ENCODE data around the gene FIGNL2. TPM values are rescaled to one million over a fixed set of nuclear protein-coding genes. Genes with fewer than 3 reads are reported as not detected.
"Not testable (repeated sequence)": the region's sequence is repeated elsewhere in the genome, so short reads cannot be mapped to it uniquely, and the experiment has no call there.

FIGNL2 gene
- total RNA-seq, 1 donor from 2014 or later, result 9.3 TPM

DNA sequence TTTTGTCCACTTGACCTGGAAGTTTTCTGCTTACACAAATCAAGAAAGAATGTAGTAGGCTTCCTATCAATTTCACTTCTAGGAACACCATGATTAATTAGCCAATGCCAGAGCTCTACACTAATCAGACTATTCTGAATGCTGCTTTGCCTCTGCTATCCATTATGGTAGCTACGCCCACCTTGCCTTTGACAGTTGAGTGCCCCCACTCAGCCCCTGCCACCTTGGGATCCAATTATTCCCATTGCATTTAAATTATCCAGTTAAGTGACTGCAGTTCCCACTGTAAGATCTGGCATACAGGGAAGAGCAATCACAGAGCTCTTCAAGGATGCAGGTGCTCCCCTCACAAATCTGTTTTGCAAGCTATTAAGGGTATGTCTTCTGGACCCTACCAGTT lies 47.5 kb downstream of the FIGNL2 start:
- Mint-ChIP-seq H3K9me3 (no peaks in the 10 kb centered on the region), H3K4me3 (no peak overlapping the region), H3K27ac (no peak overlapping the region), H3K36me3 (peaks cover 36% of the 10 kb centered on the region), H3K27me3 (ENCODE audit: insufficient read depth, low read depth) (peaks cover 5% of the 10 kb centered on the region), H3K4me1 (no peaks in the 10 kb centered on the region)
- Histone ChIP-seq H3K36me3 (no peaks in the 10 kb centered on the region), H3K27me3 (no peaks in the 10 kb centered on the region), H3K4me2 (no peak overlapping the region), H3K27ac (no peak overlapping the region), H3K4me1 (peaks cover 13% of the 10 kb centered on the region), H3K9ac (no peak overlapping the region), H3F3A (ENCODE audit: low read depth) (peaks cover 9% of the 10 kb centered on the region), H2AFZ (replicated peaks) (no peak overlapping the region), H3K79me2 (ENCODE audit: low read depth) (no peaks in the 10 kb centered on the region), H3K9me3 (ENCODE audit: low read depth) (no peaks in the 10 kb centered on the region), H3K4me3 (no peak overlapping the region), H4K20me1 (ENCODE audit: low read depth) (no peaks in the 10 kb centered on the region)
- no peak for DNase-seq (ENCODE audit: low spot score)
- TF ChIP-seq EZH2phosphoT487 (IDR thresholded peaks at IDR 0.05) (no peak), EZH2 (IDR thresholded peaks at IDR 0.05) (no peak)
- TF ChIP-seq, protein P1, sequence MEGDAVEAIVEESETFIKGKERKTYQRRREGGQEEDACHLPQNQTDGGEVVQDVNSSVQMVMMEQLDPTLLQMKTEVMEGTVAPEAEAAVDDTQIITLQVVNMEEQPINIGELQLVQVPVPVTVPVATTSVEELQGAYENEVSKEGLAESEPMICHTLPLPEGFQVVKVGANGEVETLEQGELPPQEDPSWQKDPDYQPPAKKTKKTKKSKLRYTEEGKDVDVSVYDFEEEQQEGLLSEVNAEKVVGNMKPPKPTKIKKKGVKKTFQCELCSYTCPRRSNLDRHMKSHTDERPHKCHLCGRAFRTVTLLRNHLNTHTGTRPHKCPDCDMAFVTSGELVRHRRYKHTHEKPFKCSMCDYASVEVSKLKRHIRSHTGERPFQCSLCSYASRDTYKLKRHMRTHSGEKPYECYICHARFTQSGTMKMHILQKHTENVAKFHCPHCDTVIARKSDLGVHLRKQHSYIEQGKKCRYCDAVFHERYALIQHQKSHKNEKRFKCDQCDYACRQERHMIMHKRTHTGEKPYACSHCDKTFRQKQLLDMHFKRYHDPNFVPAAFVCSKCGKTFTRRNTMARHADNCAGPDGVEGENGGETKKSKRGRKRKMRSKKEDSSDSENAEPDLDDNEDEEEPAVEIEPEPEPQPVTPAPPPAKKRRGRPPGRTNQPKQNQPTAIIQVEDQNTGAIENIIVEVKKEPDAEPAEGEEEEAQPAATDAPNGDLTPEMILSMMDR (IDR thresholded peaks at IDR 0.05), result no peak

DNA sequence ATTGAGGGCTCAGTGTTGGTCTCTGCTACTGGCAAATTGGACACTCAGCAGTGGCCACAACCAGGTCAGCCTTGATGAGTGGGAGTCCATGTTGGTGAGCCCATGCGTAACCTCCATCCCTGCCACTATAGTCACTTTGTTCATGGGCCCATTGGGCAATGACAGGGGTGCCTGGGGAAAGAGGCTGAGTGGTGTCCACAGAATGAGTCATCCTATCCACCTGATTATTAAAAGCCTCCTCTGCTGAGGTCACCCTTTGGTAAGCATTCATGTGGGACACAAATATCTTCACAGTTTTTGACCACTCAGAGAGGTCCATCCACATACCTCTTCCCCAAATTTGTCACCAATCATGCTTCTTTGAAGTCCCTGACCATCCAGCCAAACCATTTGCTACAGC lies 50.0 kb downstream of the FIGNL2 start:
- H3K36me3 Mint-ChIP-seq, result peaks cover 45% of the 10 kb centered on the region
- no peaks in the 10 kb centered on the region for H3K27me3 ChIP-seq
- TF ChIP-seq EZH2 (IDR thresholded peaks at IDR 0.05), result no peak
- TF ChIP-seq EZH2phosphoT487 (IDR thresholded peaks at IDR 0.05), result no peak
- TF ChIP-seq, protein P1 (IDR thresholded peaks at IDR 0.05), result no peak

DNA sequence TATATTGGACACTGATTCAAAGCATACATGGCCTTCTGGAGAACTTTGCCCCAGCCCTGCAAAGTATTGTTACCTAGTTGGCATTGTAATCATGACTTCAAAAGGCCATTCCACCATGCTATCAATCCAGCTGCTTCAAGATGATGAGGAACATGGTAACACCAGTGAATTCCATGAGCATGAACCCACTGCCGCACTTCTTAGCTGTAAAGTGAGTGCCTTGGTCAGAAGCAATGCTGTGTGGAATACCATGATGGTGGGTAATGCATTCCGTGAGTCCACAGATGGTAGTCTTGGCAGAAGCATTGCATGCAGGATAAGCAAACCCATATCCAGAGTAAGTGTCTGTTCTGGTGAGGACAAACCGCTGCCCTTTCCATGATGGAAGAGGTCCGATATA lies 50.5 kb downstream of the FIGNL2 start:
- peaks cover 46% of the 10 kb centered on the region for H3K36me3 Mint-ChIP-seq
- H3K4me3 Mint-ChIP-seq; H3K4me2 ChIP-seq; H3K4me1 Mint-ChIP-seq; H3K27me3 Mint-ChIP-seq (ENCODE audit: insufficient read depth, low read depth); H3K27me3 ChIP-seq; H2AFZ ChIP-seq (replicated peaks); H3F3A ChIP-seq (ENCODE audit: low read depth); H3K27ac ChIP-seq; DNase-seq (ENCODE audit: low spot score); H4K20me1 ChIP-seq (ENCODE audit: low read depth); H3K27ac Mint-ChIP-seq; H3K9me3 Mint-ChIP-seq; H3K4me3 ChIP-seq; H3K36me3 ChIP-seq; H3K9me3 ChIP-seq (ENCODE audit: low read depth); H3K9ac ChIP-seq; H3K79me2 ChIP-seq (ENCODE audit: low read depth): not testable (repeated sequence)
- H3K4me1 ChIP-seq, result peaks cover 13% of the 10 kb centered on the region

More for the DNA sequence above, 50.0 kb downstream of the FIGNL2 start:
- Histone ChIP-seq H3K9ac (no peak overlapping the region), H3K4me3 (no peak overlapping the region), H3K4me2 (no peak overlapping the region), H3K4me1 (peaks cover 13% of the 10 kb centered on the region), H3F3A (ENCODE audit: low read depth) (peaks cover 9% of the 10 kb centered on the region), H2AFZ (replicated peaks) (no peak overlapping the region), H3K27ac (no peak overlapping the region), H3K36me3 (no peaks in the 10 kb centered on the region), H3K79me2 (ENCODE audit: low read depth) (no peaks in the 10 kb centered on the region), H4K20me1 (ENCODE audit: low read depth) (no peaks in the 10 kb centered on the region), H3K9me3 (ENCODE audit: low read depth) (no peaks in the 10 kb centered on the region)
- Mint-ChIP-seq H3K4me3 (no peak overlapping the region), H3K27me3 (ENCODE audit: insufficient read depth, low read depth) (peaks cover 5% of the 10 kb centered on the region), H3K27ac (no peak overlapping the region), H3K9me3 (no peaks in the 10 kb centered on the region), H3K4me1 (no peaks in the 10 kb centered on the region)
- DNase-seq (ENCODE audit: low spot score), result no peak

DNA sequence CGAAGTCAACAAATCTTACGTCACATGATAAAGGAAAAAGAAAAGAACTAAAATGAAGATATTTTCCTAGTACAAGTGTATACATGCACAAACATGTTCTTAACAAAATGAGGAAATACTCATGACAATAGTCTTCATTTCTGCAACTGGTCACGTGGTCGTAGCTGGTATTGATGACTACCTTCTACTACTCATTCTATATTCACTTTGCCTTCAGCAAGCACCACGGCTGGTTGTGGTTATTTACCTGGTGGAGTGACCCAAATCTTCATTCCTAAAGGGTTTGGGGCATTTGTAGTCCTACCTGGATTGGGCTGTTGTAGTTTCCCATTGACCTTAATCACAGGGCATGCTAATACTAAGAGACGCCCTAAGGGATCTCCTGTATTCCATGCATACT lies 51.2 kb downstream of the FIGNL2 start:
- Histone ChIP-seq H3K79me2 (ENCODE audit: low read depth) (no peaks in the 10 kb centered on the region), H3K36me3 (no peaks in the 10 kb centered on the region)

More for the DNA sequence above, 51.2 kb downstream of the FIGNL2 start:
- Histone ChIP-seq H3K27ac (no peak overlapping the region), H3K27me3 (no peaks in the 10 kb centered on the region), H4K20me1 (ENCODE audit: low read depth) (no peaks in the 10 kb centered on the region), H3F3A (ENCODE audit: low read depth) (peaks cover 6% of the 10 kb centered on the region), H3K4me3 (no peak overlapping the region), H3K4me2 (no peak overlapping the region), H3K9ac (no peak overlapping the region), H3K9me3 (ENCODE audit: low read depth) (no peaks in the 10 kb centered on the region), H3K4me1 (peaks cover 9% of the 10 kb centered on the region), H2AFZ (replicated peaks) (no peak overlapping the region)
- no peaks in the 10 kb centered on the region for H3K4me1 Mint-ChIP-seq
- peaks cover 46% of the 10 kb centered on the region for H3K36me3 Mint-ChIP-seq
- no peak overlapping the region for H3K4me3 Mint-ChIP-seq
- H3K27ac Mint-ChIP-seq, result no peak overlapping the region
- H3K9me3 Mint-ChIP-seq, result no peaks in the 10 kb centered on the region
- DNase-seq (ENCODE audit: low spot score), result no peak
- TF ChIP-seq EZH2 (IDR thresholded peaks at IDR 0.05), result no peak
- TF ChIP-seq, protein P1 (IDR thresholded peaks at IDR 0.05), result no peak
- no peak for TF ChIP-seq EZH2phosphoT487 (IDR thresholded peaks at IDR 0.05)
- peaks cover 5% of the 10 kb centered on the region for H3K27me3 Mint-ChIP-seq (ENCODE audit: insufficient read depth, low read depth)
